GM23338 (cell line): Measurements from ENCODE around the gene ANTKMT.

Experiments
- CTCF ChIP-seq, 2 experiments: fragments of 200-600 bp in 1 of 2; sonication (generic) in 1 of 2; conservative IDR thresholded peaks; 2 replicates each; pipeline versions ENCODE4 v1.5.1 to v1.6.1; 2016 to 2017; ENCODE audit warnings: antibody characterized with exemption in 2 of 2, low read depth in 2 of 2, mild to moderate bottlenecking in 2 of 2, moderate library complexity in 1 of 2
- EZH2 ChIP-seq: fragments of 200-600 bp; sonication (generic); IDR thresholded peaks from one replicate; pipeline ENCODE4 v1.8.0; 2017; ENCODE audit warnings: antibody characterized with exemption, mild to moderate bottlenecking, low read depth; ENCODE audit not compliant: unreplicated experiment
- EZH2phosphoT487 ChIP-seq: fragments of 200-600 bp; sonication (generic); IDR thresholded peaks from one replicate; pipeline ENCODE4 v1.8.1; 2018; ENCODE audit warnings: antibody characterized with exemption; ENCODE audit not compliant: unreplicated experiment
- POLR2AphosphoS5 ChIP-seq: IDR thresholded peaks from 2 replicates; pipeline ENCODE4 v1.6.1; 2016; ENCODE audit warnings: antibody characterized with exemption, low read depth
- TF ChIP-seq, protein P1 (sequence below): IDR thresholded peaks from one replicate; pipeline ENCODE4 v1.6.1; 2018; ENCODE audit warnings: antibody characterized with exemption; ENCODE audit not compliant: unreplicated experiment

- no peak for TF ChIP-seq CTCF (conservative IDR thresholded peaks at IDR 0.05; ENCODE audit: low read depth in 2 of 2)
- TF ChIP-seq EZH2, result no peak
- TF ChIP-seq POLR2AphosphoS5, result no peak
- TF ChIP-seq EZH2phosphoT487, result no peak
- TF ChIP-seq, protein P1, sequence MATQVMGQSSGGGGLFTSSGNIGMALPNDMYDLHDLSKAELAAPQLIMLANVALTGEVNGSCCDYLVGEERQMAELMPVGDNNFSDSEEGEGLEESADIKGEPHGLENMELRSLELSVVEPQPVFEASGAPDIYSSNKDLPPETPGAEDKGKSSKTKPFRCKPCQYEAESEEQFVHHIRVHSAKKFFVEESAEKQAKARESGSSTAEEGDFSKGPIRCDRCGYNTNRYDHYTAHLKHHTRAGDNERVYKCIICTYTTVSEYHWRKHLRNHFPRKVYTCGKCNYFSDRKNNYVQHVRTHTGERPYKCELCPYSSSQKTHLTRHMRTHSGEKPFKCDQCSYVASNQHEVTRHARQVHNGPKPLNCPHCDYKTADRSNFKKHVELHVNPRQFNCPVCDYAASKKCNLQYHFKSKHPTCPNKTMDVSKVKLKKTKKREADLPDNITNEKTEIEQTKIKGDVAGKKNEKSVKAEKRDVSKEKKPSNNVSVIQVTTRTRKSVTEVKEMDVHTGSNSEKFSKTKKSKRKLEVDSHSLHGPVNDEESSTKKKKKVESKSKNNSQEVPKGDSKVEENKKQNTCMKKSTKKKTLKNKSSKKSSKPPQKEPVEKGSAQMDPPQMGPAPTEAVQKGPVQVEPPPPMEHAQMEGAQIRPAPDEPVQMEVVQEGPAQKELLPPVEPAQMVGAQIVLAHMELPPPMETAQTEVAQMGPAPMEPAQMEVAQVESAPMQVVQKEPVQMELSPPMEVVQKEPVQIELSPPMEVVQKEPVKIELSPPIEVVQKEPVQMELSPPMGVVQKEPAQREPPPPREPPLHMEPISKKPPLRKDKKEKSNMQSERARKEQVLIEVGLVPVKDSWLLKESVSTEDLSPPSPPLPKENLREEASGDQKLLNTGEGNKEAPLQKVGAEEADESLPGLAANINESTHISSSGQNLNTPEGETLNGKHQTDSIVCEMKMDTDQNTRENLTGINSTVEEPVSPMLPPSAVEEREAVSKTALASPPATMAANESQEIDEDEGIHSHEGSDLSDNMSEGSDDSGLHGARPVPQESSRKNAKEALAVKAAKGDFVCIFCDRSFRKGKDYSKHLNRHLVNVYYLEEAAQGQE, result no peak
These were observed 16.1 kb downstream of the ANTKMT start for GRCh38 chr16:736936-737481.
